GM12865 (cell line): ENCODE data around the gene TRIM8.
A peak's percentile ranks its signal among the peaks of the same experiment; 100 is the strongest.

ENCODE experiments used
- DNase-seq: peaks from one replicate; pipeline ENCODE4 v3.0.0; 2010; ENCODE audit warnings: low read depth
- H3K4me3 ChIP-seq: 2 replicates; pipeline ENCODE4 v1.5.1; 2011; ENCODE audit warnings: mild to moderate bottlenecking, low read depth, low read length, control low read depth
- CTCF ChIP-seq: IDR thresholded peaks from 2 replicates; pipeline ENCODE4 v1.5.1; 2011; ENCODE audit warnings: low read length, control low read depth, low read depth, inconsistent platforms; ENCODE audit not compliant: insufficient read depth; ENCODE audit errors: missing control alignments

Gene TRIM8

GRCh38 chr10:102644066-102644645 is at the start of gene TRIM8:
Gene TRIM8 (plus strand): TSS chr10:102644479. CDS start chr10:102644618, 139 bp downstream.
- peak within 1 kb of the TSS; percentile 90 for H3K4me3 ChIP-seq
- DNase-seq: peak; percentile 76
- TF ChIP-seq CTCF: no peak

GRCh38 chr10:102595293-102595692 is 49.0 kb upstream of the TRIM8 start:
- H3K4me3 ChIP-seq: no peak overlapping the region
- TF ChIP-seq CTCF: no peak
- DNase-seq: no peak

- no peak for DNase-seq
- TF ChIP-seq CTCF: no peak
- no peak overlapping the region for H3K4me3 ChIP-seq
Observed at GRCh38 chr10:102595897-102596296, 48.4 kb upstream of the TRIM8 start.

DNA sequence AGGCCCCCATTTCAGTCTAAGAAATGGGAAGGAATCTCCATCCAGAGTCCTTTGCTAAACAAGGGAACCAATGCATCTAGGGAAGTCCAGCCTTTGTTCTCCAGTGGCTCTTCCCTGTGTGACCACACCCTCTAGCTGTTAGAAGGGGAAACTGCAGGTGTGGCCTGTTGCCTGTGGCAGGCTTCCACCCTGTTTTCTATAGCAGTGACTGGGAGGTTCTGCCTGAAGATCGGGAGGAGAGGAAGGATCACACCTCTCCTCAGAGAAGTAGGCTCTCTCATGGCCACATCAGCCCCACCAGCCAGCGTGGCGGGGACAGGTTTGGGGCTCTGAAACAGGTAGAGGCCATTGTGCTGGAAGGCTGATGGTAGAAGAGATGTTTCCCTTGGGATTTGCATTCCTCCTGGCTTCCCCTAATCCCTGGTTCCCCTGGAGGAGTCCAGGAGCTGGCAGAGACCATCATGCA is 47.7 kb upstream of the TRIM8 start:
- peak; percentile 90 for TF ChIP-seq CTCF
- H3K4me3 ChIP-seq: no peak overlapping the region
- DNase-seq: peak; percentile 63

- TF ChIP-seq CTCF: no peak
- DNase-seq: no peak
- H3K4me3 ChIP-seq: no peak overlapping the region
Observed at GRCh38 chr10:102597131-102597991, 46.9 kb upstream of the TRIM8 start.

- no peak for TF ChIP-seq CTCF
- DNase-seq: no peak
- H3K4me3 ChIP-seq: no peak overlapping the region
Observed at GRCh38 chr10:102598243-102598642, 46.0 kb upstream of the TRIM8 start.
